ENCODE measurements around the gene POLD2.

POLD2 gene

DNA sequence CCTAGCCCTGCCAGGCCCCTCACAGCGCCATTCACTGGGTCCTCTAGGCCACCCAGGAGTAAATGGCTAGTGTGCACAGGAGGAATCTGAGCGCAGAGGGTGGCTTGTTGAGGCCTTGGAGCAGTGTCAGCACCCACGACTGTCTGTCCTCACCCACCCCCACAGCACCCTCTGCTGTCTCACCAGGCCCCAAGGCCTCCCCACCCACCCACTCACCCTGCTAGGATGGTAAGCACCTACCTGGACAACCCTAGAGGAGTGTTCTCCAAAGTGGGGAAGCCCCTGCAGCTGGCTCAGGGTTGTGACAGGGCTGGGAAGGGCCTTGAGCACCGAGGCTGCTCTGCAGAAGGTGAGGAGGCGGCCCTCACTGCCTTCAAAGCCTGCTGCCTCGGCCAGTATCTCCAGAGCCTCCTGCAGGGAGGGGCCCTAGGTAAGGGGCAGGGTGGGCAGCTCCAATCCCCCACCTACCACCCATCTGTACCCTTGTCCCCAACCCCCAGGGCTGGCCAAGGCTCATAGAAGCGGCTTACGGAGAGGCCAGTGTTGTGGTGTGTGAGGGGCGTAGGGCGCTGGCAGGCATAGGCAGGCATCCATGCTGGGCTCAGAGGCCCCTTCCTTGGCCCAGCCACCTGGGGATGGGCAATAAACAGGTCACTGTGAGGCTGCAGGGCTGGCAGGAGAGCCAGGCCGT, 43.9 kb downstream of the POLD2 start:
- DNase-seq, result no peak

DNA sequence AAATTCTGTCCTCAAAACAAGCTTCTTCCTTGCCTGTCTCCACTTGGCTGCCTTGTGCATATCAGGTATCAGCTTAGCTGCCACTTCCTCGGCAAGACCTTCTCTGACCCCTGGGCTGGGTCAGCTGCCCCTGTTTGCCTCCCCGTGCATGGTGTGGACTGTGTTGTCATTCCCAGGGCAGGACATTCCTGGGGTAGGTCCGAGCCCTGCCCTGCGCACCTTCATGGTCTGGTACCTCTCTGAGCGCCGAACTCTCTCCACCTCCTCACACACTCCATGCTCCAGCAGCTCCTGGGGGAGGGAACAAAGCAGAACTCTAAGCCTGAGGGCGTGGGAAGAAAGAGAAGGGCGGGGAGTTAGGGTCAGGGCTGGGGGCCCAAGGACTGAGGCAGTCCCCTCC, 44.8 kb downstream of the POLD2 start:
- no peak for DNase-seq

DNA sequence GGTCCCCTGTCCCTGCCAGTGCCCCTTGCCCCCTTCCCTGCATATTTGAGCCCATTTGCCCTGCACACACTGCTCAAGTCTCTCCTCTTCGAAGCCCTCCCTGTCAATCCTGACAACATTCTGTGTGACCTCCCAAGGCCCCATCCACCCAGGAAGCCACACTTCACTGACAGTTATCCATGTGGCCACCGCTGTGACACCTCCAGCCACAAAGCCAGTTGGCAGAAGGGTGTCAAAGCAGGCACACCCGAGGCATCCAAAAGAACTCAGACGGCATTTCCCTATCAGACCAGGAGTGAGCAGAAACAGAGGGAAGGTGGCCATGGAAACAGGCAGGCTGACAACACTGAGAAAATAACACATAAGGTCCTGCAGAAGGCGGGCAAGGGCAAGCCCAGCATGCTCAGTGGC, 45.7 kb downstream of the POLD2 start:
- no peak for DNase-seq

DNA sequence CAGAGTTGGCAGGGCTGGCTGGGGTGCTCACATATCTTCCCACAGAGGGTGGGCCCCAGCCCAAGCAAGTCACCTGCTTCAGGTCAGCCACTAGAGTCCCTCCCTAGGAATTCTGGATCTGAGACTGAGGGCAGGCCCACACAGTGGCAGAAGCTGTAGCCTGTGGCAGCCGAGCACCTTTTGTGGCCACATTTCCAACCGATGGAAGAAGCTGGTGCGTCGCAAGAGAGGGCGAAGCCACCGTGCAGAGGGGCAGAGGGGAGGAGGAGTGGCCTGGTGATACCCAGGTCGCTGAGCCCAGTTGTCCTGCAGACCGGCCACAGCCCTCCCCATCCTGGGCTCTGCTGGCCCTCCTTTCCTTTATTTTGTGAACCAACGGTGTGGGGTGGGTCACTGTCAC, 46.3 kb downstream of the POLD2 start:
- no peak for DNase-seq

DNA sequence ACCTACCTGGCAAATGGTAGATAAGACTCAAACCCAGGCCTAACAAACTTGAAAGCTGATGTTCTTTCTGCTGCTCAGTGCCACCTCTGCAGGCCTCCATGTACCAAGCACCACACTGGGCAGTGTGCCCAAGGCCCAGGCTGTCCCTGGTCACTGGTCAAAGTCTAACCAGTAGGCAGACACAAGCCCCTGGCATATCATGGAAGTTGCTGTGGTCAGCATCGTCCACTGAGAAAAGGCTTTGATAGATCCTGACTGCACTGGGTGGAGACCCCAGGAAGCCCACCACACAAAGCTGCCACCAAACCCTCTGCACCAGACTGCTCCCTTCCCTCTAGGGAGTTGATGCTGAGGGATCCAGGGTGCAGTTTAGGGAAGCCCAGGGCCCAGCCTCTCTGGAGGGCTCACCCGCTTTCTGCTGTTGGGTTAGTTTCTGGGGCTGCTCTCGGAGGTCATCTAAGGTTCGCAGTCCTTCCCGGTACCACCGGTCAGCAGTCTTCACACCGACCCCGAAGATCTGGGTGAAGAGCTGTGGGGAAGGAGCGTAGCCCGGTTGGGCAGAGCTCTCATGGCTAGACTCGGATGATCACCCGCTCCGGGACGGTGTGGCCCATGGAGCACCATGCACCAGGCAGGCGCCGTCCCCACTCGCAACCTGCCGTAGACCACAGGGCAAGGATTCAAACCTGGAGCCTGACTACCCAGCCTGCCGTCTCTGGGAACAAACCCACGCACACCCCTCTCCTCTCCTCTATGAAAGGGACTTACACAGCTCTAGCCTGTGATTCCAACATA, 47.0 kb downstream of the POLD2 start:
- DNase-seq, result no peak

DNA sequence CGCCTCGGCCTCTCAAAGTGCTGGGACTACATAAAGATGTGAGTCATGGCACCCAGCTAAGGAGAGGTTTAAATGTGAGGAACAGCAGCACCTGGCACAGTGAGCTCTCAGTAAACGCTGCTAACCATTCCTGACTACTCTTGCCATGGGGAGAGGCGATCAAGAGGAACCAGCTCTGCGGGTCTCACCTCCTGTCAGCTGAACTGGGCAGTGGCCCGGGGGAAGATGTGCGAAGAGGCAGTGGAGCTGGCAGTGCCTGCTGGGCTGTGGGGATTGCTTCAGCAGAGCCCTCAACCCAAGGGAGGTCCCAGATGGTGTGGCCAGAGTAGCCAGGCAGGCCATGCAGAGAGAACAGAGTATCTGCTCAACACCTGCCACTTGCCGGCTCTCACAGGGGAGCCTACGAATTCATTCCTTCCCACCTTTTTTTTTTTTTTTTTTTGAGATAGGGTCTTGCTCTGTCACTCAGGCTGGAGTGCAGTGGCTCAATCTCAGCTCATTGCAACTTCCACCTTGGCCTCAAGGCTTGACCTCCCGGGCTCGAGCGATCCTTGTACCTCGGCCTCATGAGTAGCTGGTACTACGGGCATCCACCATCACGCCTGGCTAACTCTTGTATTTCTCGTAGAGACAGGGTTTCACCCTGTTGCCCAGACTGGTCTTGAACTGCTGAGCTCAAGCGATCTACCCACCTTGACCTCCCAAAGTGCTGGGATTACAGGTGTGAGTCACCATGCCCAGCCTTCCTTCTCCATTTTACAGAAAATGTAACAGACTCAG, 47.9 kb downstream of the POLD2 start:
- DNase-seq, result no peak

DNA sequence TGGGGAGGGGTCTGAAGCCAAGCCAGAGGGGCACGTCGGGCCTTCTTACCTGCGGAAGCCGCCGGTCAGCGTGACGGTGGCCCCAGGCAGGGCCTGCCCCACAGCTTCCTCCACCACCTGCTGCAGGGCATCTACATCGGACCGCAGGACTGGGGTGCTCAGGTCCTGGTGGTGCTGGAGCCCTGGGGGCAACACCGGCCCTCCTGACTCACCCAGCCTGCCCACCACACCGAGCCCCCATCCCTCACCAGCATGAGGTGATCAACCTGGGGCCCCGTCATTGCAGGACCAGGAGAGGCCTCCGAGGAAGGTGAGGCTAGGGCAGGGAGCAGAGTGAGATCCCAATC, 49.0 kb downstream of the POLD2 start:
- DNase-seq, result no peak

DNA sequence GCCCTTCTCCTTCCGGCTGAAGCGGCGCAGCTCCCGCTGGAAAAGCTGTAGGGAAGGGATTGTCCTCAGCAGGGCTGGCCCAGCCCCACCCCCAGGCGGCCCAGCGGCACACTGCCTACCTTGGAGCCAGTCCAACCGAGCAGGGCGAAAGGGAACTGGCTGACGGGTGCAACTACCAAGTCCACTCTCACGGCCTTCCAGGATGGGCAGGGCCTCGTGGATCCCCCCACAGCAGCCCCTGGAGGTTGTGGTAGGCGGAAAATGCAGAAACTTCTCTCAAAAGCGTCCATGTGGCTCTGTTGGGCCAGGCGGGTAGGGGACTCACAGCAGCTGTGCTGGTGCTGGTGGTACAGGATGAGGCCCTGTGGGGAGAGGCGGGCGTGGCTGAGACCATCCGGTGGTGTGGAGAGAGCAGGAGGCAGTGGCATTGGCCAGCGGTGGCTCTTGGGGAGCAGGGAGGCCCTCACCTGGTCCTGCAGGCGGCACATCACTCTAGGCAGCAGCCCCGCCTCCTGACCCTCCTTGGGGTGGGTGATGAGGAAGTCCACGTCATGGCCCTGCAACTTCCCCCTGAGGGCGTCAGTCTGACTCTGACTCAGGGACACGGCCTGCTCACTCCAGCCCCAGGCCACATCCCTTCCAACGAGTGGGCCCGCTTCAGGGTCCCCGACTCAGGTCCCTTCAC, 49.5 kb downstream of the POLD2 start:
- DNase-seq, result no peak

DNA sequence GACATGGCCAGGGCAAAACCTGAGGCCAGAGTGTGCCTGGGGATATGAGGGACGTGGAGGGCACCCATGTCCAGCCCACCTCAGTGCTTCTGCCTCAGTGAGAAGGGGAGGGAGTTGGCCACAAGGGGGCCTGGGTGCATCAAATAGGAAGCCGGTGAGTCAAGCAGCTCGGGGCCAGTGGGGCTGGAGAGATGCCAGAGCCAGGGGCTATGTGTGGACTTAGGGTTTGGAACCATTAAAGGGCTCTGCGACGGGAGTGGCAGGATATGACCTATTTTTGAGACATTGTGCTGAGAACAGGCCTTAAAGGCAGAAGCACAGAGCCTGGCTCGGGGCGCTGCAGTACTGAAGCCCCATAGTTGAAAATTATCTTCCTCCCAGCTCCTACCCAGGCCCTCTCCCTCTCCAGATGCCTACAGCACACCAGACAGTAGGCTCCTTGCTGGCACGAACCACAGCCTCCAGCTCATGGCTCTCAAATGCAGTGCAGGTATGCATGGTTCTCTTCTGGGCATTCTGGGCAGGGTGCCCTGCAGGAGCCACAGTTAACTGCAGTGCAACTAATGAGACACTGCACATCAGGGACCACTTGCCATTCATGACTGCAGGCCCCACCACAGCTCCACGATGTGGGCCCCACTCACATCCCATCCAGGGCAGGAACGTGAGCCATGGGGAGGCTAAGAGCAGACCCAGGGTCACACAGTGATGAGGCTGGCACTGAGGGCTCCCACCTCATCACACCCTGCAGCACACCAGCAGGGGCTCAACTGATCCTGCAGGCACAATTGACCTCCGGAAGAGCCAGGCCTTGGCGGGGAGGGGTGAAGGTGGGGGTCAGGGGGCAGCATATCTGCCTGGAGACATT, 50.8 kb downstream of the POLD2 start:
- peak; percentile 1 to 74 (median 51) for DNase-seq

DNA sequence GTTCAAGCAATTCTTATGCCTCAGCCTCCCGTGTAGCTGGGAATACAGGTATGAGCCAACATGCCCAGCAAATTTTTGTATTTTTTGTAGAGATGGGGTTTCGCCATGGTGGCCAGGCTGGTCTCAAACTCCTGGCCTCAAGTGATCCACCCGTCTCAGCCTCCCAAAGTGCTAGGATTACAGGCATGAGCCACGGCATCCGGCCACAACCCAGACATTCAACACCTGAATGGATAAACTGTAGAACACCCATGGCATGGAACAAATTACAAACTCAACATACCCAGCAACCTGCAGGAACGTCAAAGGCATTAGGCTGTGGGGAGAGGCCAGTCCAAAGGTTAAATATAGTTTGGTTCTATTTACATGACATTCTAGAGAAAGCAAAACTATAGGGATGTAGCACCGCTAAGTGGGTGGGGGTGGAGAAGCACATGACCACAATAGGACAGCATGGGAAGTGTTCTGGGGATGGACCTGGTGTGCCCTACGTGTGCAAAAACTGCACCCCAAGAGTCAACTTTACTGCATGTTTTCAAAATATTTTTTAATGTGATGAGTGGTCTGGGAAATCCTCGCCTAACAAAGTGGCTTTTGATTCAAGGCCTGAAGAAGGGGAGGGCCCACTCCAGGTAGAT, 51.5 kb downstream of the POLD2 start:
- DNase-seq, result no peak

DNA sequence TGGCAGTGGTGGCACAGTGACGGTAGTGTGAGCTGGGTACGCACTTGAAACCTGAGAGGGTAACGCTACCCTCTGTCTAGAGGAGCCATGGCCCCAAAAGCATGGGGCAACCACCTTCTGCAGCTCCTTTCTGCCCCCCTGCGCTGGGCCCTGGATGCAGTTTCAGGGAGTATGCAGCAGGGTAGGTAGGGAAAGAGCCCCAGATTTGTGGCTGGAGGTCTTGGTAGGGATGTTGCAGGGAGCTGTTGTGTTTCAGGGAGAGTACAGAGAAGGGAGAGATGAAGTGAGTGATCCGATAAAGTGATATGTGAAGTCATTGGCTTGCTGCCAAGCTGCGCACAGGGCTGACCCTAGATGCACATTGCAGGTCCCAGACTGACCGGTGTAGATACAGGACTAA, 55.3 kb downstream of the POLD2 start:
- peak in 1 of 3 experiments; percentile 24 for DNase-seq

DNA sequence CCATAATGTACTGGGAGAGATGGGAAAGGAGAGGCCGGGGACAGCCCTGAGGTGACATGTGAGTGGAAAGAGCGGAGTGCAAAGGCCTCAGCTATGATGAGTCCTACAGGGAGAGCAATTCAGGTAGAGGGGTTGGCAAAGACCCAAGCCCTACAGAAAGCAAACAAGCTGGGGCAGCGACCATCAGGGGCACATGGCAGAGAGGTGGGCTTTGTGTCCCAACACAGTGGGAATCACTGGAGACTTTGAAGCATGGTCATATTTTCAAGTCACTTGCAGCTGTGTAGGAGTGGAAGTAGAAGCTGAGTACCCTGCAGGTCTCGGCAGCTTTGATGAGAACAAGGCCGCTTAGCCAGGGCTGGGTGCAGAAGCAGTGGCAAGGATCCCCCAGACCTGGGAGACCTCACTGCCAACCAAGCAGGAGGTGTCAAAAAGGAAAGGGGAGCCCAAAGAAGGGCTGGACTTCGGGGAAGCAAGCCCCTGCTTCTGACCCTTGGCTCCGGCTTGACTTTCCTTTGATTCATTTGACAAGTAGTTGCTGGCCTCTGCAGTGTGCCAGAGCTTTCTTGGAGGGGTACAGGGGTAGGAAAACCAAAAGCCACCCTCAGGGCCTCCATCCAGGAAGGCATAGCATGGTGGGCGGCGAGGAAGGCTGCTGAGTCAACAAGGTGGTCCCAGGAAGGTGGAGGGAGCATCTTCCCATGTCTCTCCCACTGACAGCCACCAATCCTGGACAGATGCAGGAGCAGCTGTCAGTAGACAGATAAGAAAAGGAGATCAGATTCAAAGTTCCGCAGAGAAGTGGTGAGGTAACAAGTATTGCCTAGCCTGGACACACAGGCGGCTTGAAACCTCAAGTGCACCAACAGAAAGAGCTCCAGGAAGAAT, 56.0 kb downstream of the POLD2 start:
- no peak for DNase-seq

DNA sequence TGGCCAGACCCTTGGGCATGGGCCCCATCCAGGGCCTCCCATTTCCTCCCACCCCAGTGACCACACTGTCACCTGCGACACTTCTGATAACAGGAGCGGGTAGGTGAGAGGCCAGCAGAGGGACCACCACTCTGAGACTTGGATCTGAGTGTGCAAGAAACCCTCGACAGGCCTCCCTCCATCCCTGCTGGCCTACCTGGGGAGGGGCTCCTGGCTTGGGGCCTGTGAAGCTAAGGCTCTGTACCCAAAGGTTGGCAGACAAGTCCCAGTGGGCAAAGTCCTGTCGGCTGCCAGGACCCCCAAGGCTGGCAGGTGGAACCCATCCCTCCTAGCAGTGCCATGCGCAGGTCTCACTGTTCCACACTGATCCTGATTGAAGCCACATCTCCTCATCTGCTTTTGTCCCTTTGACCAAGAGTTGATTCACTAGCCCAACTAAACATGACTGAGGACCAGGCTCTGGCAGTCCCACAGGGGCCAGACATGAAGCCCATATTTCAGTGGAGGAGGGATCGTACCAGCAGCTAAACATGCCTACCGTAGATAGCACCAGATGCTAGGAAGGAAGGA, 56.8 kb downstream of the POLD2 start:
- no peak for DNase-seq

DNA sequence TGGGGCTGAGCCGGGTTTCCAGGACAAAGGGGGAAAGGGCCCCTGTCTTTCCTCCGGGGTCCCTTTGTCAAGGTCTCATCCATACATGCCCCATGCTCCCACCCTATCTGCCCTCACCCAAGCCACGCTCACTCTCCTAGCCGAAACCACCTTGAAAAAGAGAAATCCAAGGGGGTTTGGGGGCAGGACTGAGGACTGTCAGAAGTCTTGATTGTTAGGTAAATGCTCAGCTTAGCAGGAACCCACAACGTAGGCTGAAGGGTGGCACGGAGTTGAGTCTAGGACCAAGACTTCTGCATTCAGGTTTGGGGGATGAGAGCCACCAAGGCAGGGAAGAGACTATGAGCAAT, 57.3 kb downstream of the POLD2 start:
- peak in 1 of 3 experiments; percentile 53 for DNase-seq

DNA sequence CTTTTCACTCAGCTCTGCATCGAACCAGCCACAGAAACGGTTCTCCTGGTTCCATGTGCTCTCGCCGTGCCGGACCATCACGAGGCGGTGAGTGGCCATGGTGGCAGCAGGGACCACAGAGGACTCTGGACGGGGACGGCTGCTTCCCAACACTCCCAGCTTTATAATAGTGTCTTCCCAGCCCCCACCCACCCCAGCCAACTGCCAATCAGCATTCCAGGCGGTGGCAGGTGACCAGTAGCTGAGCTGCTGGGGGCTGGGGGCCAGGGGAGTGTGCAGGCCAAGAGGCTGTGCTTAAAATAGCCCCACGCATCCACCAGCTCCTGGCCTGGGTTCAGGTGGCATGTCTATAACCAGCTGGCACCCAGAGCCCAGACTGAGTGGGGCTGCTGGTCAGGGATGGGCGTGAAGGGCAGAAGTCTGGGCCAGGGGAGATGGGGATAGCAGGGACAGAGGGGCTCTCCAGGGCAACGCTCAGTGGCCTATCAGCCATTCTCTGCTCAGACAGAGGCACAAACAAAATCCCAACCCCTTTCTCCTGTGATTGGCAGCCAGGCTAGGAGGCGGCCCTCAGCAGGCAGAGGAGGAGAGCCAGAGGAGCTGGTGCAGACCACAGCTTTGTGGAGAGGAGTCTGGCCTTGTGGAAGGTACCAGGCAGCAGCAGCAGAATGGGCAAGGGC, 57.8 kb downstream of the POLD2 start, which contains the start of gene PGAM2:
TSS of gene PGAM2 (minus strand) at position 137 of the 680 bp plus-strand sequence. CDS start at position 99, 38 bp downstream.
- DNase-seq, result peak; percentile 36 to 86 (median 77)

DNA sequence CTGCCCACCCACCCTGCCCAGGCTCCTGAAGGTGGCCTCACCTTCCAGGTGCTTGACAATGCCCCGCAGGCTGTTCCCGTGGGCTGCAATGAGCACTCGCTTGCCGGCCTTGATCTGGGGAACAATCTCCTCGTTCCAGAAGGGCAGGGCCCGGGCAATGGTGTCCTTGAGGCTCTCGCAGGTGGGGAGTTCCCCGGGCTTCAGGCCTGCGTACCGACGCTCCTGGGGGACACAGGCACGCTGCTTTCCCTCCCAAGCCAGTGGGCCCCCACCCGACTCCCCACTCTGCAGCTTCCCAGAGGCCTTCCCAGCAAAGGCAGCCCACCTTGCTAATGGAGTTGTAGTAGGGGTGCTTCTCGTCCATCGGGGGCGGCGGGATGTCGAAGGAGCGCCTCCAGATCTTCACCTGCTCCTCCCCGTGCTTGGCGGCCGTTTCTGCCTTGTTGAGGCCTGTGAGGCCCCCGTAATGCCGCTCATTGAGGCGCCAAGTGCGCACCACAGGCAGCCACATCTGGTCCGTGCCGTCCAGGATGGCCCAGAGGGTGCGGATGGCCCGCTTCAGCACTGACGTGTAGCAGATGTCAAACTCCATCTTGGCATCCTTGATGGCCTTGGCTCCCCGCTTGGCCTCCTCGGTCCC, 58.4 kb downstream of the POLD2 start:
- peak in 2 of 3 experiments; percentile 55 to 74 for DNase-seq
